SK-N-MC (cell line): ENCODE measurements around the gene DLG1.

Experiments used
- EZH2 ChIP-seq: fragments of 200-600 bp; sonication (generic); IDR thresholded peaks from one replicate; pipeline ENCODE4 v1.6.1; 2017; ENCODE audit warnings: antibody characterized with exemption
- POLR2AphosphoS5 ChIP-seq: IDR thresholded peaks from 2 replicates; pipeline ENCODE4 v1.6.1; 2012; ENCODE audit warnings: mild to moderate bottlenecking, low read depth, low read length, borderline replicate concordance

GRCh38 chr3:197204736-197205135 is 93.7 kb downstream of the DLG1 start:
- TF ChIP-seq POLR2AphosphoS5: no peak
- no peak for TF ChIP-seq EZH2
